Activated CD4-positive, CD25-positive, alpha-beta regulatory T cell (primary cell): ENCODE results near the gene TLE7.

Experiments
- DNase-seq, 4 experiments: peaks; one replicate each; lab custom pipeline; 2025; lab: John Stamatoyannopoulos, UW

TLE7 gene

GRCh38 chr16:71412270-71413160 is 29.3 kb downstream of the TLE7 start:
- DNase-seq = peak; percentile 14 to 49 (median 42)

- no peak for DNase-seq
Measured at GRCh38 chr16:71410146-71410545, 31.7 kb downstream of the TLE7 start.

- no peak for DNase-seq
Measured at GRCh38 chr16:71409011-71409775, 32.7 kb downstream of the TLE7 start.

GRCh38 chr16:71408536-71408935 is 33.3 kb downstream of the TLE7 start:
- DNase-seq = no peak

GRCh38 chr16:71407731-71408130 is 34.1 kb downstream of the TLE7 start:
- DNase-seq = no peak

- no peak for DNase-seq
Measured at GRCh38 chr16:71406724-71407123, 35.1 kb downstream of the TLE7 start.

- DNase-seq = no peak
Measured at GRCh38 chr16:71406316-71406715, 35.5 kb downstream of the TLE7 start.

GRCh38 chr16:71404364-71404763 is 37.5 kb downstream of the TLE7 start:
- DNase-seq = no peak

- DNase-seq = no peak
Measured at GRCh38 chr16:71402674-71403073, 39.2 kb downstream of the TLE7 start.

GRCh38 chr16:71402007-71402406 is 39.8 kb downstream of the TLE7 start:
- DNase-seq = no peak

- DNase-seq = no peak
Measured at GRCh38 chr16:71399801-71400563, 41.9 kb downstream of the TLE7 start.

- DNase-seq = no peak
Measured at GRCh38 chr16:71396594-71396993, 45.3 kb downstream of the TLE7 start.

- no peak for DNase-seq
Measured at GRCh38 chr16:71389330-71389729, 52.5 kb downstream of the TLE7 start.

GRCh38 chr16:71387045-71387871 is 54.6 kb downstream of the TLE7 start:
- DNase-seq = no peak

- DNase-seq = no peak
Measured at GRCh38 chr16:71384073-71384724, 57.7 kb downstream of the TLE7 start.

- DNase-seq = no peak
Measured at GRCh38 chr16:71383054-71383773, 58.6 kb downstream of the TLE7 start.

- DNase-seq = no peak
Measured at GRCh38 chr16:71380831-71381230, 61.0 kb downstream of the TLE7 start.
